Stimulated activated CD4-positive, alpha-beta T cell treated with anti-CD3 and anti-CD28 coated beads, Interleukin-15, amount 100 ng/mL, for 24 hours (primary cell): Measurements from ENCODE around the gene APOA5.
"Not testable (repeated sequence)": the region's sequence is repeated elsewhere in the genome, so short reads cannot be mapped to it uniquely, and the experiment has no call there.

ENCODE experiments used
- DNase-seq: peaks from one replicate; pipeline ENCODE4 v3.0.0-alpha.2; 2020

The APOA5 gene

GRCh38 chr11:116791813-116792143, at the start of gene APOA5:
APOA5 (minus strand) TSS chr11:116791879; CDS start chr11:116791860, 19 bp downstream.
- no peak for DNase-seq

- no peak for DNase-seq
These were observed 49.1 kb upstream of the APOA5 start for GRCh38 chr11:116840746-116841296.

GRCh38 chr11:116840224-116840745, 48.6 kb upstream of the APOA5 start:
- DNase-seq, result no peak

- DNase-seq, result no peak
These were observed 46.8 kb upstream of the APOA5 start for GRCh38 chr11:116838321-116839084.

- DNase-seq, result no peak
These were observed 45.8 kb upstream of the APOA5 start, which contains the start of gene APOA1 for GRCh38 chr11:116837231-116838091. APOA1 (minus strand) TSS chr11:116837622; CDS start chr11:116837387, 235 bp downstream.

- no peak for DNase-seq
These were observed 44.9 kb upstream of the APOA5 start for GRCh38 chr11:116836632-116836991.

- peak; percentile 87 for DNase-seq
These were observed 44.3 kb upstream of the APOA5 start for GRCh38 chr11:116835791-116836631.

- no peak for DNase-seq
These were observed 43.5 kb upstream of the APOA5 start for GRCh38 chr11:116835042-116835772.

GRCh38 chr11:116834535-116835041, 42.9 kb upstream of the APOA5 start:
- not testable (repeated sequence) for DNase-seq

GRCh38 chr11:116833816-116834534, 42.3 kb upstream of the APOA5 start:
- no peak for DNase-seq

- DNase-seq, result no peak
These were observed 41.8 kb upstream of the APOA5 start for GRCh38 chr11:116833491-116833815.

GRCh38 chr11:116832350-116833290, 40.9 kb upstream of the APOA5 start:
- DNase-seq, result no peak

GRCh38 chr11:116831790-116832349, 40.2 kb upstream of the APOA5 start:
- DNase-seq, result no peak

- no peak for DNase-seq
These were observed 38.7 kb upstream of the APOA5 start for GRCh38 chr11:116830184-116830912.

GRCh38 chr11:116829525-116830183, 38.0 kb upstream of the APOA5 start, which contains the start of gene APOC3:
APOC3 (plus strand) TSS chr11:116829907; CDS start chr11:116830583, 676 bp downstream.
- no peak for DNase-seq

- no peak for DNase-seq
These were observed 37.2 kb upstream of the APOA5 start for GRCh38 chr11:116828632-116829524.

- no peak for DNase-seq
These were observed 35.8 kb upstream of the APOA5 start for GRCh38 chr11:116827461-116827860.
